Measurements from ENCODE around the gene TLNRD1.
"Not testable (repeated sequence)": the region's sequence is repeated elsewhere in the genome, so short reads cannot be mapped to it uniquely, and the experiment has no call there.

The TLNRD1 gene

DNA sequence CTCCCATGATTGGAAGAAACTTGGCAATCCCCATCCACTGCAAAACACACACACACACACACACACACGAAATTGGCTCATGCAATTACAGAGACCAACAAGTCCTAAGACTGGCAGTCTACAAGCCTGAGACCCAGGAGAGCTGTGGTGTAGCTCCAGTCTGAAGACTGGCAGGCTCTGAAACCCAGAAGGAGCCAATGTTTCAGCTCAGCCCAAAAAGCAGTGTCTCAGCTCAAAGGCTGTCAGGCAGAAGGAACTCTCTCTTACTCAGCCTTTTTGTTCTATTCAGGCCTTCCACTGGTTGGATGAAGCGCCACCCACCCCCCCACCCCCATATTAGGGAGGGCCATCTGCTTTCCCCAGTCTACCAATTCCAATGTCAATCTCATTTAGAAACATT lies 43.2 kb upstream of the TLNRD1 start:
- Mint-ChIP-seq H3K36me3 (ENCODE audit: low read depth) (peaks cover 39% of the 10 kb centered on the region), H3K27ac (no peak overlapping the region), H3K27me3 (ENCODE audit: low read depth, poor library complexity) (no peaks in the 10 kb centered on the region), H3K4me1 (peaks cover 38% of the 10 kb centered on the region), H3K9me3 (peaks cover 6% of the 10 kb centered on the region), H3K4me3 (no peak overlapping the region)
- no peak for DNase-seq
- TF ChIP-seq, protein P1, sequence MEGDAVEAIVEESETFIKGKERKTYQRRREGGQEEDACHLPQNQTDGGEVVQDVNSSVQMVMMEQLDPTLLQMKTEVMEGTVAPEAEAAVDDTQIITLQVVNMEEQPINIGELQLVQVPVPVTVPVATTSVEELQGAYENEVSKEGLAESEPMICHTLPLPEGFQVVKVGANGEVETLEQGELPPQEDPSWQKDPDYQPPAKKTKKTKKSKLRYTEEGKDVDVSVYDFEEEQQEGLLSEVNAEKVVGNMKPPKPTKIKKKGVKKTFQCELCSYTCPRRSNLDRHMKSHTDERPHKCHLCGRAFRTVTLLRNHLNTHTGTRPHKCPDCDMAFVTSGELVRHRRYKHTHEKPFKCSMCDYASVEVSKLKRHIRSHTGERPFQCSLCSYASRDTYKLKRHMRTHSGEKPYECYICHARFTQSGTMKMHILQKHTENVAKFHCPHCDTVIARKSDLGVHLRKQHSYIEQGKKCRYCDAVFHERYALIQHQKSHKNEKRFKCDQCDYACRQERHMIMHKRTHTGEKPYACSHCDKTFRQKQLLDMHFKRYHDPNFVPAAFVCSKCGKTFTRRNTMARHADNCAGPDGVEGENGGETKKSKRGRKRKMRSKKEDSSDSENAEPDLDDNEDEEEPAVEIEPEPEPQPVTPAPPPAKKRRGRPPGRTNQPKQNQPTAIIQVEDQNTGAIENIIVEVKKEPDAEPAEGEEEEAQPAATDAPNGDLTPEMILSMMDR (IDR thresholded peaks at IDR 0.05), result no peak

DNA sequence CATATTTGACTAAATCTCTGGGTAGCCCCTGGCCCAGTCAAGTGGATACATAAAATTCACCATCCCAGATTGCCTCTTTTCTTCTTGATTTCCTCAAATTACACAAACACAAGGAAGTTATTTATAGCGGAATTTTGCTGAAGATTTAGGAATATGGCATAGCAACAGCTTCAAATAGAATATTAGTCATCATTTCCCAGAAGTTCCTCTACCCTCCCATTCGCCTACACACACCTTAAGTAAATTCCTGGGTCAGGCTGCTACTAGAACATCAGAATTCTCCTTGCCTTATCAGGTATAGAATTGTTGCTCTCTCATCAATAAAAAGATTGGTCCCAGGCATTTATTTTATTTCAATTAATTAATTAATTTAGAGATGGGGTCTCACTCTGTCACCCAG lies 42.7 kb upstream of the TLNRD1 start:
- peaks cover 9% of the 10 kb centered on the region for H3K9me3 Mint-ChIP-seq
- H3K27ac Mint-ChIP-seq, result no peak overlapping the region
- no peaks in the 10 kb centered on the region for H3K27me3 Mint-ChIP-seq (ENCODE audit: low read depth, poor library complexity)

DNA sequence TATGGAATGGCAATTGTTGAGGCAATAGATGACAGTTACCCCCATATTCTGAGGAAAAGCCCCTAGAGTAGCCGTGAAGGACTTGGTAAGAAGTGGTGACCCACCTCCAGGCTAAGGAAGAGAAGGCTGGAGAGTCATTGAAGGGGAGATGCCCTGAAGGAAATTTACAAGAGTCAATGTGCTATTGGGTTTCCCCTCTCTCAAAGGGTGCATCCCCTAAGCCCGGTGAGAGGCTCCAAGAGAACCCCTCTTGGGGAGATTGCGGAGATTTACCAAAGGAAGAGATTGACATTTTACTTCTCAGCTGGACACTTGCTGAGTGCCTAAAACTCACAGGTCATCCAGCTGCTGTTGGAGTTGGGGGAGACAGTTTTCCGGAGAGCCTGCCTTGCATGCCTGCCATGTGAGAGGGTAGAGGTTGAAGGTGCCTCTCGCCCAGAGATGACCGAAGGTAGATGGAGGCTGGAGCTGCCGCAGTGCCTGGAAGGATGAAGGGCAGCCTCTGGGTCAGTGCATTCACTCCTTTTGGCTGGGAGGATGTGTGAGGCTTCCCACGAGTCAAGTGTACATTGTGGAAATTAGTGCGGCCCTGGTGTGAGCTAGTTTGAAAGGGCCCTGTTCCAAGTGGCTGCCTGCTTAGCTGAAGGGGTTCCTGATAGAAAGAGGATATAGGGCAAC lies 41.8 kb upstream of the TLNRD1 start:
- Mint-ChIP-seq H3K4me1 (peaks cover 24% of the 10 kb centered on the region), H3K4me3 (no peak overlapping the region), H3K27ac (no peak overlapping the region), H3K27me3 (ENCODE audit: low read depth, poor library complexity) (no peaks in the 10 kb centered on the region), H3K36me3 (ENCODE audit: low read depth) (peaks cover 52% of the 10 kb centered on the region), H3K9me3 (peaks cover 14% of the 10 kb centered on the region)
- DNase-seq, result no peak
- TF ChIP-seq, protein P1 (IDR thresholded peaks at IDR 0.05), result no peak

More for the DNA sequence above, 42.7 kb upstream of the TLNRD1 start:
- H3K4me1 Mint-ChIP-seq, result peaks cover 34% of the 10 kb centered on the region
- H3K4me3 Mint-ChIP-seq, result no peak overlapping the region
- TF ChIP-seq, protein P1 (IDR thresholded peaks at IDR 0.05), result no peak
- no peak for DNase-seq
- H3K36me3 Mint-ChIP-seq (ENCODE audit: low read depth), result peaks cover 43% of the 10 kb centered on the region

DNA sequence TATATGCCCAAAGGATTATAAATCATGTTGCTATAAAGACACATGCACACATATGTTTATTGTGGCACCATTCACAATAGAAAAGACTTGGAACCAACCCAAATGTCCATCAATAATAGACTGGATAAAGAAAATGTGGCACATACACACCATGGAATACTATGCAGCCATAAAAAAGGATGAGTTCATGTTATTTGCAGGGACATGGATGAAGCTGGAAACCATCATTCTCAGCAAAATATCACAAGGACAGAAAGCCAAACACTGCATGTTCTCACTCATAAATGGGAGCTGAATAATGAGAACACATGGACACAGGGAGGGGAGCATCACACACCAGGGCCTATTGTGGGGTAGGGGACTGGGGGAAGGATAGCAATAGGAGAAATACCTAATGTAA lies 35.3 kb upstream of the TLNRD1 start:
- Mint-ChIP-seq H3K36me3 (ENCODE audit: low read depth) (peaks cover 58% of the 10 kb centered on the region), H3K9me3 (peaks cover 36% of the 10 kb centered on the region)
- not testable (repeated sequence) for H3K27me3 Mint-ChIP-seq (ENCODE audit: low read depth, poor library complexity); H3K27ac Mint-ChIP-seq; DNase-seq; H3K4me3 Mint-ChIP-seq; H3K4me1 Mint-ChIP-seq

DNA sequence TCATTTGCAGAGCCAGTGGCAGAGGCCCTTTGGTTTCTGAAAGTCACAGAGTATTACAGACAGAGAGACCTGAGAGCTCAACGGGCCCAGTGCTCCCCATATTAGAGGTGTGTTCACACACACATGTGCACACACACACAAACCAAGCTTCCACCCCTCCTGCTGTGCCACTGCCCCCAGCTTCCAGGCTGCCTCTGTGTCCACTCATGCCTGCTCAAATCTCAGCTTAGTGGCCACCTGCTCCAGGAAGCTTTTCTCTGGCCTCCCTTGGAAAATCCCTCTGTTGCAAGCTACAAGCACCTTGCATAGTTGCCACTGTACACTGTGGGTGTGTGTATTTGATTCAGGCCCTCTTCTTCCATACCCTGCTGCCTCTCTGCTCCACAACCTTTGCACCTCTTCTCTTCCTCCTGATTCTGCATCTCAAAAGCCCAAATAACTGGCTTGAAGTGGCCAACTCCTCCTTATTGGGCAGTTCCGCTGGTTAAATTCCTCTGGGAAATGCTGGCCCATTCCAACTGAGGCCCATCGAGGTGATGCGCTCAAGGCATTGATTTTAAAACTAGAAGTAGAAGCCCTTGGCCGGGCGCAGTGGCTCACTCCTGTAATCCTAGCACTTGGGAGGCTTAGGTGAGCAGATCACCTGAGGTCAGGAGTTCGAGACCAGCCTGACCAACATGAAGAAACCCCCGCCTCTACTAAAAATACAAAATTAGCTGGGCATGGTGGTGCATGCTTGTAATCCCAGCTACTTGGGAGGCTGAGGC lies 34.1 kb upstream of the TLNRD1 start:
- peaks cover 47% of the 10 kb centered on the region for H3K36me3 Mint-ChIP-seq (ENCODE audit: low read depth)
- H3K27ac Mint-ChIP-seq, result peak overlapping the region; percentile 84
- no peak for DNase-seq

DNA sequence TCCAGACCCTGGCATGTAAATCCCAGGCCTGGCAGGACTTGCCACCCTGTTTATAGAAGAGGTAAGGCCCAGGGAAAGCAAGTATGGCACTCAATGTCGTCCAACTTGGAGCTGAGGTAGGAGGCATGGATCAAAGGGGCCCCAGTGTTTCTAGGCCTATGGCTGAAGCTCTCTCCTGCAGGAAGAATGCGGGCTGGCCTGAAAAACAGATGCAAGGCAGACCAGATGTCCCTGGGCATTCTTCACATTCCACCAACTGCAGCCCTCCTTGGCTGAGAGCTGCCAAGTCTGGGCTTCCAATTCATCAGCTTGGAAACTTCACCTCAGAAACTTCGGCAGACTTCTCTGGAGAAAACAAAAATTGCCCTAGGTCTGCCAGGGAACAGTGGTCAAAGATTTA lies 33.3 kb upstream of the TLNRD1 start:
- no peaks in the 10 kb centered on the region for H3K27me3 Mint-ChIP-seq (ENCODE audit: low read depth, poor library complexity)
- H3K27ac Mint-ChIP-seq, result no peak overlapping the region
- H3K4me3 Mint-ChIP-seq, result no peak overlapping the region
- no peaks in the 10 kb centered on the region for H3K4me1 Mint-ChIP-seq
- peaks cover 47% of the 10 kb centered on the region for H3K36me3 Mint-ChIP-seq (ENCODE audit: low read depth)
- peak; percentile 25 for DNase-seq
- TF ChIP-seq, protein P1 (IDR thresholded peaks at IDR 0.05), result no peak
- H3K9me3 Mint-ChIP-seq, result peaks cover 31% of the 10 kb centered on the region

More for the DNA sequence above, 34.1 kb upstream of the TLNRD1 start:
- H3K27me3 Mint-ChIP-seq (ENCODE audit: low read depth, poor library complexity), result no peaks in the 10 kb centered on the region
- no peak overlapping the region for H3K4me3 Mint-ChIP-seq
- peaks cover 36% of the 10 kb centered on the region for H3K9me3 Mint-ChIP-seq
- TF ChIP-seq, protein P1 (IDR thresholded peaks at IDR 0.05), result no peak
- H3K4me1 Mint-ChIP-seq, result no peaks in the 10 kb centered on the region
